DMS114 treated with DMSO at 0.1 percent for 48 hours (cell line): ENCODE measurements around the gene MEX3D.

ENCODE experiments used
- DNase-seq: peaks from one replicate; lab custom pipeline; 2025; ENCODE audit not compliant: unreplicated experiment; lab: John Stamatoyannopoulos, UW

The MEX3D gene

DNA sequence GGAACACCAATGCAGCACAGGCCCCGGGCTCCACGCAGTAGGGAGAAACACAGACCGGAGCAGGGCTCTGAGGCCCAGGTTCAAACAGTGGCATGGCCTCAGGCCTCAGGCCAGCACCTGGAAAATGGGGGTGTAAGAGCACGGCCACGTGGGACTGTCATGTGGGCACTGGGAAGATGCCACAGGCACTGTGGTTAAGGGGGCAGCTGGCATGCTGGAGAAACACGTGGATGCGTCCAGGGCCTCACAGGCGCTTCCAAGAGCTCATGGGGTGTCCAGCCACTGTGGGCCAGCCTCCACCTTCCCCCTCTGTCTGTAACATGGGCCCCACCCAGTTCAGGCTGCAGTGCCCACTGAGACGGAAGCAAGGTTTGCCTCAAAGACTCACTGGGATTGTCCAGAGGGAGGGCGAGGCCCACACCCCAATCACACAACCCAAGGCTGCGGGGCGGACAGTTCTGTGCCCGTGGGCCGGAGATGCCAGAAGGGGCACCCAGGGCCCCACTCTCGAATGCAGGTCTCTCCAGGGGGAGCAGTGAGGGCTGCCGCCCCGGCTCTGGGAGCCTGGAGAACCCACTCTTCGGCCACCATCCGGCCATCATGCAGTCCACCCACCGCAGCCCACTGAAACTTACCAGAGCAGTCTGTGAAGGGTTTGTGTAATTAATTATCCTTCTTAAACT is 30.8 kb upstream of the MEX3D start:
- DNase-seq, result no peak

DNA sequence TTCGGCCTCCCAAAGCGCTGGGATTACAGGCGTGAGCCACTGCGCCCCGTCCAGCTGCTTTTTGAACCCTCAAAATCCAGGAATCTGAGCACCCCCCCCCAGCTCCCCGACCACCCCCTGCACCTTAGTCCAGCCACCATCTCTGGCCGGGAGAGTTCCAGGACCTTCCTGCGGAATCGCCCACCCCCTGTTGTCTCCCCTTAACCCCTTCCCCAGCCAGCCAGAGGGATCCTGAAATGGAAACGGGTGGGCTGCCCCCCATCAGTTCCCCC is 25.3 kb upstream of the MEX3D start:
- no peak for DNase-seq

GRCh38 chr19:1592755-1593500 is 24.8 kb upstream of the MEX3D start, which contains the start of gene MBD3:
MBD3 (minus strand) TSS chr19:1592865; CDS start chr19:1592631, 234 bp downstream.
- peak; percentile 65 for DNase-seq

DNA sequence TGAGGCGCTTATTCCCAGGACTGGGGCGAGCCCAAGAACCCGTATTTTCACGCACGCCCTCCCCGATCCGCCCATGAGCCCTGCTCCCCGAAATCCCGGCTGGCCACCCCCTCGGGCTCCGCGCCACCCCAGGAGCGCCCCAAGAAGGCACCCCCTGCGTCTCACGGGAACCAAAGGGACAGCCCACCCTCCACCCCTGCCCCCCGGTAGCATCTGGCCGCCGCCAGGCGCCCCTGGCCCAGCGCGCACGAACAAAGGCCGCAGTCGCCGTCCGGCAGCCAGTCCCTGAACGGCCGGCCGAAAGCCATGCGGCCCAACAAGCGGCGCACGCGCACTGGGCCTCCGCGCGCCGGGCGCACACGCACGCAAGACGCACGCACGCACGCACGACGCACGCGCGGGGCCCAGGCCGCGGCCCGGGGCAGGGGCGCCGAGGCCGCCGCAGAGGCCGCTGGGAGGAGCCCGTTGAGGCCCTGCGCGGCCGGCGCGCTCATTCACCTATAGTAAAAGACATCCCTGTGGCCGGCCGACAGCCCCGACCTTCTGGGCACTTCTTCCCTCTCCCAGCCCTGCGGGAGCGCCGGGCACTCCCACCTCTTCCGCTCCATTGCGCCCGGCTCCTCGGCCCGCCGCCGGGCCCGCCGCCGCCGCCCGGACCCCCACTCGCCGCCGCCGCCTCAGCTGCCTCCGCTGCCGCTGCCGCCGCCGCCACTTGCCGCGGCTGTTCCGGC is 24.1 kb upstream of the MEX3D start:
- peak; percentile 35 for DNase-seq

- DNase-seq, result no peak
These were observed 23.4 kb upstream of the MEX3D start for GRCh38 chr19:1591421-1592023.

DNA sequence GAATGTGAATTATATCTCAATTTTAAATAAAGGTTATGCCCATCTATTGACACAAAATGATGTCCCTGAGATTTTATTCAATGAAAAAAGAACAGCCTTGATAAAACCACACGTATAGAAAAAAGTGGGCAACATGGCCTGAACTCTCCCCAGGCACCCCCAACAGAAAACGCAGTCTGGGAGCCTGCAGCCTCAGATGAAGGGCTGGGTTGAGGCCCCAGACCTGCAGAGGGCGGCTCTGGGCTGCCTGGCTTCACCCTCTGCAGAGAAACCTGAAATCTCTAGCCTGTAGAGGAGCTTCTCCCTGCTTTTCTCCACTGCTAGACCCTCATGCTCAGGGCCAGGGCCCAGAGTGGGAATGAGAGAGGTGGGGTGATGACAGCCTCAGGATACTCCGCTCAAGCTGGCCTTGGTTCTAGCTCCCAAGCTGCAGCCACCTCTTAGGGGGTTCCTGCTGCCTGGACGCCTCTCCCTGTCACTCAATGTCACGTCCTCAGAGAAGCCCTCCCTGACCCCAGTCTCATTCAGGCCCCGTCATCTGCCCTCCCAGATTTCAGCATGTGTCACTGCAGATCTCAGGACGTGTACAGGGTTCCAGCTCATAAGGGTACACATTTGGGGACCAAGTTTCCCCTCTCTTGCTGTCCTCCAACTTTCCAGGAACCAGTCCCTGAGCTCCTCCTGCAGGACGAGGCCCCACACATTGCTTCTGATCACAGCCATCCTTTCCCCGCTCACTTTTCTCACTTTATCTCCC is 22.7 kb upstream of the MEX3D start:
- DNase-seq, result no peak

GRCh38 chr19:1587872-1588271 is 19.7 kb upstream of the MEX3D start:
- no peak for DNase-seq

- no peak for DNase-seq
These were observed 17.1 kb upstream of the MEX3D start for GRCh38 chr19:1585243-1585580.

DNA sequence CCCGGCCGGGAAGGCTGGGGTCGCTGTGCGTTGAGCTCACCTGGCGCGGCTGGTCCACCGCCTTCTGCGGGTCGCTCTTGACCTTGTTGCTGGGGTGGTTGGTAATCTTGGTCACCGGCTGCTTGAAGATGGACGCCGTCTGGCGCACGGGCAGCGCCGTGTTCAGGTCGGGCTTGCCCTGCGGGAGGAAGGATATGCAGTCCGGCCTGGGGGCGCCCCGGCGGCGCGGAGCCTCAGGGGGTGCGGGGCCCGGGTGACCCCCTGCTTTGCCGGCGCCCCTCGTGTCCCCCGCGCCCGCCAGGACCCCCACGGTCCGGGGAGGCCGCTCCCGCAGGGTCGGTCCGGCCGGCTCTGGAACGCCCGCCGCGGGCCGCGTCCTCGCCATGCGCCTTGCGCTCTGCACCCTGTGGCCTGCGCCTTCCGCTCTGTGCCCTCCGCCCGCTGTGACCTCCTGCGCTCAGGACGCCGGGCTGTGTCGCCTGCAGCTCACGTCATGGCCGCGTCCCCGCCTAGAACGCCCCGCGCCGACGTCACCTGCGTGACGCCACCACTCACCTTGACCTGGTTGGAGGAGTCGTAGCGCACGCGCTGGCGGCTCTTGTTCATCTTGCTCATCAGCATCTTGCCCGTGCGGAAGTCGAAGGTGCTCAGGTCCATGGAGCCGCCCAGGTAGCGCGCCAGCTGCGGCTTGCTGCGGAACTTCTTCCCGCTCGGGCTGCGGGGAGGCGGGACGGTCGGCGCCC is 16.5 kb upstream of the MEX3D start:
- no peak for DNase-seq

DNA sequence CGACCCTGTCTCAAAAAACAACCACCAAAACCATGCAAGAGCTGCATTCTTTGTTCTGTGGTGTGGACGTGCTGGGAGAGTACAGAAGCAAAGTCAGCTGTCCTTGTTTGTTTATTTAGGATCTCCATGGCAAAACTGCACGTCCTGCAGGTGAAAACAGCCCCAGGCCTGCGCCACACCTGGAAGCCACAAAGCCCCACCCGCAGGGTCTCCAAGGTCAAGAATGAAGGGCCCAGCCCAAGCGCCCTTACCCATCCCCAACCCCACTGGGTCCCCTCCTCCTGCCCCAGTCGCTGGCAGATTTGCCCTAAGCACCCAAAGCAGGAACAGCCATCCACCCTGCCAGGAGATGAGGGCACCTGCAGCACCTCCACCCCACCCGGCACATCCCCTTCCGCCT is 14.1 kb upstream of the MEX3D start:
- no peak for DNase-seq

DNA sequence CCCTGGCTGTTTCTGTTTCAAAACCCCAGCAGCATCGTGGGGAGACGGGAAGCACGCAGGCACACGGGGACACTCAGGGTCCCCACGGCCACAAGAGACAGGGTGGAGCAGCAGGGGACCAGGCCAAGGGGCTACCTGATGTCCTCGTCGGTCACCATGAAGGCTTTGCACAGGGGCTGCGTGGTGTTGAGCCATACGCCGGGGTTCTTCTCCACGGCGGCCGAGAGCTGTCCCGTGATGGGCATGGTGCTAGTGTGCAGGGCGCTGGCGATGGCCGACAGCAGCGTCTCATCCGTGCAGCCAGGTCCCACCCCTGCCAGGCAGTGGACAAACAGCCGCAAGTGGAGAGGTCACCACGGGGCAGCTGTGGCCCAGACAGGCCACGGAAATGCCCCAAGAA is 12.8 kb upstream of the MEX3D start:
- DNase-seq, result no peak

GRCh38 chr19:1580382-1580781 is 12.3 kb upstream of the MEX3D start:
- no peak for DNase-seq

DNA sequence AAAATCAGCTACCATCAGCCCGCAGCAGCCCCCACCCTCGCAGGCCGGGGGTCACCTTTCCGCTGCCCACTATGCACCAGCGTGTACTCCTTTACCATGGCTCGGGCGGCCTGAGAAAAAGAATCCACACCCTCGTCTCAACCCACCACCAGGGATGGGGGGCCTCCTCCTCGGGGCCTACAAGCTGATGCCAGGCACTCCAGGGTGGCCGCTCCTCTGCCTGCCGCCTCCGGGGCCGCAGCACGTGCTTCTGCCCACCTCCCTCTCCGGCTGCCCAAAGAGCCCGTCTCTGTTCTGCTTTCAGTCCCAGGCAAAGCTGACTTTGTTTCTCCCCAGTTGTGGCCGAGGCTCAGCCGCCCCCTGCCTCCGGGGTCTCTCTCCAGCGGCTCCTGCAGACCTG is 11.1 kb upstream of the MEX3D start:
- DNase-seq, result no peak

GRCh38 chr19:1577929-1578618 is 9.9 kb upstream of the MEX3D start:
- no peak for DNase-seq

DNA sequence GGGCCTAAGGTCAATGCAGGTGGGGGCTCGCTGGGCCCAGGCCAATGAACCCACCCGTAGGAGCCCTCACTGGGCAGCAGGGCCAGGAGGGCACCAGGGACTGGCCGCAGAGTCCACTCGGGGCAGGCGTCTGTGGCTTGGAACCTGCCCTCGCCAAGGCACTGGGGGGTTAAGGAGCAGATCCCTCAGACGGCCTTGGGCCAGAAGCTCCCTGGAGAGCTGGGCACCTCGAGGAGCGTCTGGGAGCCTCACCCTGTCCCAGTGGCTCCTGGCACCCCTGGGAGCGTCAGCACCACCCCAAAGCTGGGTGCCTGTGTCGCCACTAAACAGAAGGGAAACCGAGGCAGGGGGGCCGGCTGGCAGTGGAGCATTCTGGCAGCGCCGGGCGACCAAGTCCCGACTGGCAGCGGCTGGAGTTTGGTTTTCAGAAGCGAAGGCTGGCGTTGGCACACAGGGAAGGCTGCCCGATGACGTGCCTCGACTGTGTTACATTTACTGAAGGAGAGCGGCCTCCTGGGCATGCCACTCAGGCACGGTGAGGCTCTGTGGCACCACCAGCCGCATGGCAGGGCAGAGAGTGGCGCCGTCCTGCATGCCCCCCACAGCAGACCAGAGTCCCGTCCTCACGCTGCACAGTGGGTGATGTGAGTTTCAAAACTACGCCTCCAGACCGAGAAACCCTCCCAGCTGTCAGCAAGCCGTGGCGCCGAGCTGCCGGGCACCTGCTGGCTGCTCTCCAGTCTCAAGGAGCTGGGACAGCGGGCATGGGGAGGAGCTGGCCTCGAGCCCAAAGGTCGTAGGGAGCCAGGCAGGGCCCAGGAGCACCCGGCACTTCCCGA is 9.2 kb upstream of the MEX3D start:
- DNase-seq, result no peak

DNA sequence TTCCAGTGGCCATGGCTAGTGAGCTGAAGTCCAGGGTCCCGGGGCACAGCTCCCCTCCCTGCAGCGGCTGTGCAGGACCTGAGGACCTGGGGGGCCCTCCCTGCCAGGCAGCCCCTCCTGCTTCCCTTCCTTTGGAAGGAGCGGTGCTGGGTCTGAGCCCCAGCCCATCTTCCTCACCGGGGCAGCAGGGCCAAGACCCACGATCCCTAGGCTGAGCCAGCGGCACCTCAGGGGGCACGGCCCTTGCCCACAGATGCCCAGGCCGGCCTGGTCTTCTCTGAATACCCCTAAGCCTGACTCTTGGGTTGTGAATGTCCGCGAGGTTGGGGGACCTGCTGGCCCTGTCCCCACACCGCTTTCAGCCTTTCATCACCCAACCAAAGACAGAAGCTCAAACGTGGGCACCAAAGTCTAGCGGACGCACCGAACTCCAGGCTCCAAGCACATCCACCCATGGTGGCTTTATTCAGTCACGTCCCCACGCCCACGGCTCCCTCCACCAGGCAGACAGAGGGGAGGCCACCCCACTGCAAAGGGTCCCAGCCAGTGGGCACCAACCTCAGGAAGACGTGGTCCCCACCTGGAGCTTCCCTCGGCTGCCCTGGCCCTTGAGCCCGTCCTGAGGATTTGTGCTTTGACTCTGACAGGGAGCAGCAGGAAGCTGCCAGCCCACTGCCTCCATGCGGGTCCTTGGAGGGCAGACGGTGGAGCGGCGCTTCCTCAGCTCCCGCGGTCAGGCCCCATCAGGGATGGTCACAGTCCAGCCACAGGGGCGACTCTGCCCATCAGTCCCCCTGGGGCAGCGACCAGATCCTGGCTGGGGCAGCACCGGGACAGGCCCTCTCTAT is 8.3 kb upstream of the MEX3D start:
- no peak for DNase-seq

DNA sequence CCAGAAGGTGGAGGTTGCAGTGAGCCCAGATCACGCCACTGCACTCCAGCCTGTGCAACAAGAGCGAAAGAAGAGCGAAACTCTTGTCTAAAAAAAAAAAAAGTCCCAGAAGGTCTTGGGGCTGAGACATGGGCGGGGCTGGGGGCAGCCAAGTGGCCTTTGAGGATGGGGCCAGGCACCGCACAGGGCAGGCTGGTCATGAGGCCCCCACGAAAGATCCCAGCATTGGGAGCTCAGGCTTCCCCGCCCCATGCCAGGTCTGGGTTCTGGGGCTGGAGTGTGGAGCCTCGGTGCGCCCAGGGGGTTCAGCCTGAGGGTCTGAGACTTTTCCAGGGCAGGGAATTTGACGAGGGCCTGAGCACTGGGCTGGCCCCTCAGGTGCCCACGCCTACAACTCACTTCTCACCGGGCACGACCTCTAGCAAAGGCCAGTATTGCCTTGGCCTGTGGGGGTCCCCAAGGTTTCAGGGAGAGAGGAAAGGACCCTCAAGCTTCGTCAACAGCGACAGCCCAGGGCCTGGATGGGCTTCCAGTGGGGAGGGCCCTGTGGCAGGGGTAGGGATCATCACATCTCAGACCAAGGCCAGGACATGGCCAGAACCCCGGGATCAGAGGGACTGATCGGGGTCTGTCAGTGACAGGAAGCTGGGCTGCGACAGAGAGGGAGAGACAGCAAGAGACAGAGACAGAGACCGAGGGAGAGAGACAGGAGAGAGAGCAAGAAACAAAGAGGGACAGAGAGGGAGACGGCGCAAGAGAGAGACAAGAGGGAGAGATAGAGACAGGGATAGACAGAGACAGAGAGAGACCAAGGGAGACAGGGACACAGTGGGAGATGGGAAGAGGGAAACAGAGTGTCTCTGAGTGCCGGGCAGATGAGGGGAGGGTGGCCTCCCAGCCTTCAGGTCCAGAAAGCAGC is 7.5 kb upstream of the MEX3D start:
- DNase-seq, result no peak
